Fibroblast of lung (primary cell): Measurements from ENCODE around the gene JAG1. TPM values are rescaled to one million over a fixed set of nuclear protein-coding genes. Genes with fewer than 3 reads are reported as not detected.

ENCODE experiments used
- DNase-seq, 2 donors: peaks; one replicate each; pipeline versions ENCODE4 v3.0.0 to v3.0.0-alpha.2; 2010; ENCODE audit warnings: low read depth in 2 of 2
- H2AFZ ChIP-seq: 2 replicates; pipeline ENCODE4 v1.5.1; 2012; ENCODE audit warnings: low read length, control low read depth, inconsistent platforms
- H3K27ac ChIP-seq: 2 replicates; pipeline ENCODE4 v1.5.1; 2011; ENCODE audit warnings: low read length, control low read depth; ENCODE audit not compliant: insufficient read depth
- H3K27me3 ChIP-seq: 2 replicates; pipeline ENCODE4 v1.5.1; 2011; ENCODE audit warnings: mild to moderate bottlenecking, low read length; ENCODE audit not compliant: control insufficient read depth, insufficient read depth
- H3K36me3 ChIP-seq: 2 replicates; pipeline ENCODE4 v1.5.1; 2011; ENCODE audit warnings: low read length; ENCODE audit not compliant: control insufficient read depth, insufficient read depth
- H3K4me1 ChIP-seq: 2 replicates; pipeline ENCODE4 v1.5.1; 2011; ENCODE audit warnings: low read length; ENCODE audit not compliant: control insufficient read depth, insufficient read depth; ENCODE audit errors: extremely low read depth
- H3K4me2 ChIP-seq: 2 replicates; pipeline ENCODE4 v1.5.1; 2011; ENCODE audit warnings: low read length, control low read depth; ENCODE audit not compliant: insufficient read depth; ENCODE audit errors: extremely low read depth
- H3K4me3 ChIP-seq, 4 experiments: fragments of 200-600 bp in 1 of 4; sonication (generic) in 1 of 4; replicated peaks in 1 of 4; 2 replicates each; pipeline ENCODE4 v1.5.1; 2011 to 2016; ENCODE audit warnings: low read length in 4 of 4, low read depth in 3 of 4, mild to moderate bottlenecking in 3 of 4, control low read depth in 2 of 4, inconsistent platforms in 1 of 4, mixed read lengths in 1 of 4; ENCODE audit not compliant: insufficient read depth in 1 of 4; ENCODE audit errors: control extremely low read depth in 1 of 4
- H3K79me2 ChIP-seq: 2 replicates; pipeline ENCODE4 v1.5.1; 2012; ENCODE audit warnings: mild to moderate bottlenecking, low read length, inconsistent platforms; ENCODE audit not compliant: control insufficient read depth, insufficient read depth
- H3K9ac ChIP-seq: 2 replicates; pipeline ENCODE4 v1.5.1; 2011; ENCODE audit warnings: mild to moderate bottlenecking, low read length, control low read depth; ENCODE audit not compliant: insufficient read depth
- H3K9me3 ChIP-seq: 2 replicates; pipeline ENCODE4 v1.5.1; 2012; ENCODE audit warnings: low read depth, low read length; ENCODE audit not compliant: control insufficient read depth, insufficient read depth
- H4K20me1 ChIP-seq: 2 replicates; pipeline ENCODE4 v1.5.1; 2011; ENCODE audit warnings: low read length; ENCODE audit not compliant: control insufficient read depth, insufficient read depth; ENCODE audit errors: extremely low read depth
- EZH2 ChIP-seq: IDR thresholded peaks from 2 replicates; pipeline ENCODE4 v1.5.1; 2012; ENCODE audit warnings: low read length, control low read depth, mild to moderate bottlenecking; ENCODE audit errors: missing control alignments
- polyA plus RNA-seq, 2 donors: library from polyadenylated mRNA; depleted of rRNA in 1 of 2; stranded (reverse) in 1 of 2; unstranded in 1 of 2; fragments of >200 nt; gene quantifications; 2 replicates each; pipeline ENCODE4 v1.2.1, GENCODE V29; 2011 to 2012; ENCODE audit warnings: missing spikeins in 1 of 2
- total RNA-seq: library from RNA; depleted of rRNA; stranded (reverse); fragments of >200 nt; gene quantifications from 2 replicates; pipeline ENCODE4 v1.2.1, GENCODE V29; 2014
- TF ChIP-seq, protein P1 (sequence below), 2 donors: IDR thresholded peaks in 1 of 2; conservative IDR thresholded peaks in 1 of 2; 1 replicate in 1 of 2; 2 replicates in 1 of 2; pipeline ENCODE4 v1.5.1; 2011 to 2012; ENCODE audit warnings: low read length in 2 of 2, control low read depth in 1 of 2, inconsistent platforms in 1 of 2, low read depth in 1 of 2, mild to moderate bottlenecking in 1 of 2

JAG1 gene
- total and polyA plus RNA-seq, 2 donors (not counting 1 experiment from before 2014, with no cell fraction given), result 16.3 to 57.3 TPM

- no peaks in the 10 kb centered on the region for H3K9me3 ChIP-seq
- TF ChIP-seq, protein P1, sequence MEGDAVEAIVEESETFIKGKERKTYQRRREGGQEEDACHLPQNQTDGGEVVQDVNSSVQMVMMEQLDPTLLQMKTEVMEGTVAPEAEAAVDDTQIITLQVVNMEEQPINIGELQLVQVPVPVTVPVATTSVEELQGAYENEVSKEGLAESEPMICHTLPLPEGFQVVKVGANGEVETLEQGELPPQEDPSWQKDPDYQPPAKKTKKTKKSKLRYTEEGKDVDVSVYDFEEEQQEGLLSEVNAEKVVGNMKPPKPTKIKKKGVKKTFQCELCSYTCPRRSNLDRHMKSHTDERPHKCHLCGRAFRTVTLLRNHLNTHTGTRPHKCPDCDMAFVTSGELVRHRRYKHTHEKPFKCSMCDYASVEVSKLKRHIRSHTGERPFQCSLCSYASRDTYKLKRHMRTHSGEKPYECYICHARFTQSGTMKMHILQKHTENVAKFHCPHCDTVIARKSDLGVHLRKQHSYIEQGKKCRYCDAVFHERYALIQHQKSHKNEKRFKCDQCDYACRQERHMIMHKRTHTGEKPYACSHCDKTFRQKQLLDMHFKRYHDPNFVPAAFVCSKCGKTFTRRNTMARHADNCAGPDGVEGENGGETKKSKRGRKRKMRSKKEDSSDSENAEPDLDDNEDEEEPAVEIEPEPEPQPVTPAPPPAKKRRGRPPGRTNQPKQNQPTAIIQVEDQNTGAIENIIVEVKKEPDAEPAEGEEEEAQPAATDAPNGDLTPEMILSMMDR (conservative IDR thresholded peaks at IDR 0.05 in 1 of 2, IDR thresholded peaks at IDR 0.05 in 1 of 2; ENCODE audit: low read depth in 1 of 2, low read length in 2 of 2), result no peak
- TF ChIP-seq EZH2, result no peak
- peaks cover 2% of the 10 kb centered on the region for H3K4me1 ChIP-seq
- no peaks in the 10 kb centered on the region for H4K20me1 ChIP-seq
- H3K4me2 ChIP-seq, result no peak overlapping the region
- H3K9ac ChIP-seq, result no peak overlapping the region
- no peak overlapping the region for H2AFZ ChIP-seq
- no peaks in the 10 kb centered on the region for H3K27me3 ChIP-seq
- H3K79me2 ChIP-seq, result no peaks in the 10 kb centered on the region
- peaks cover 2% of the 10 kb centered on the region for H3K36me3 ChIP-seq
- no peak overlapping the region for H3K27ac ChIP-seq
- DNase-seq, result no peak
- no peak overlapping the region for H3K4me3 ChIP-seq
These were observed 13.9 kb downstream of the JAG1 start for GRCh38 chr20:10659651-10660601.

DNA sequence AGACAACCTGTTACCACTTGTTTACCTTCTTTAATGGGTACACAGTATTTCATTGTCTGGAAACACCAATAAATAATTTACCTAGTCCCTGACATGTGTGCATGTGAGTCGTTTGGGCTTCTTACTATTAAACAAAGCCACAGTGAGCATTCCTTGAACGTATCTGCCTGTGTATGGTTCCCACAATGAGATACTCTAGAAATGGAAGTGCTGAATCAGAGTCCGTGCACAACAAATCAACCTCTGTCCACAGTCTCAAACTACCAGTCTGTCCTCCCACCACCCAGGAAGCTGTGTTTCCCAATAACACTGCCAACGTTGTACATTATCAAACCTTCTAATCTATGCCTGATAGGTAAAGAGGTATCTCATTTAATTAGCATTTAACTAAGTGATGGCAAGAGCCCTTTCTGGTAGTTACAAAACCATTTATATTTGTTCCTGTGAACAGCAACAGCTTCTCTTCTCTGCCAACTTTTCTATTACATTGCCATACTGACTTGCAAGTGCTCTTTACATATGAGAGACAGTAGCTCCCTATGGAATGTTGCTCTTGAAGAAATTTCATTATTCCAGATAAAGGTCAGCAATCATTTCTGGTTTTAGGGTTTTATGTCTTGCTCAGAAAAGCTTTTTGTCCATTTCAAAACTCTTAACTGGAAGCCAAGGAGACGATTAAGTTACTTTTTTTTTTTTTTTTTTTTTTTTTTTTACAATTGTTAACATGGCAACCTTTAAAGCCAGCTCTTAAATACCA, 14.7 kb downstream of the JAG1 start:
- H3K9me3 ChIP-seq, result no peaks in the 10 kb centered on the region
- H3K4me3 ChIP-seq, result no peak overlapping the region
- H2AFZ ChIP-seq, result no peak overlapping the region
- H3K36me3 ChIP-seq, result peaks cover 2% of the 10 kb centered on the region
- no peaks in the 10 kb centered on the region for H3K27me3 ChIP-seq
- H3K4me2 ChIP-seq, result no peak overlapping the region
- H3K4me1 ChIP-seq, result peaks cover 5% of the 10 kb centered on the region
- no peak overlapping the region for H3K9ac ChIP-seq
- H3K79me2 ChIP-seq, result no peaks in the 10 kb centered on the region
- no peaks in the 10 kb centered on the region for H4K20me1 ChIP-seq
- TF ChIP-seq, protein P1 (conservative IDR thresholded peaks at IDR 0.05 in 1 of 2, IDR thresholded peaks at IDR 0.05 in 1 of 2; ENCODE audit: low read depth in 1 of 2, low read length in 2 of 2), result no peak
- no peak for TF ChIP-seq EZH2
- no peak overlapping the region for H3K27ac ChIP-seq
- peak in 1 of 2 donors; percentile 54 for DNase-seq

- H3K4me2 ChIP-seq, result no peak overlapping the region
- H3K27ac ChIP-seq, result no peak overlapping the region
- no peaks in the 10 kb centered on the region for H3K27me3 ChIP-seq
- no peaks in the 10 kb centered on the region for H3K79me2 ChIP-seq
- no peak for TF ChIP-seq EZH2
- TF ChIP-seq, protein P1 (conservative IDR thresholded peaks at IDR 0.05 in 1 of 2, IDR thresholded peaks at IDR 0.05 in 1 of 2; ENCODE audit: low read depth in 1 of 2, low read length in 2 of 2), result no peak
- peaks cover 9% of the 10 kb centered on the region for H3K4me1 ChIP-seq
- H2AFZ ChIP-seq, result no peak overlapping the region
- DNase-seq, result no peak
- H3K9ac ChIP-seq, result no peak overlapping the region
- H4K20me1 ChIP-seq, result no peaks in the 10 kb centered on the region
- peaks cover 2% of the 10 kb centered on the region for H3K36me3 ChIP-seq
- no peaks in the 10 kb centered on the region for H3K9me3 ChIP-seq
- no peak overlapping the region for H3K4me3 ChIP-seq
These were observed 15.6 kb downstream of the JAG1 start for GRCh38 chr20:10658051-10658823.
